Breast epithelium (tissue), 3 donors: ENCODE results near the gene VMO1.

Experiments used
- CTCF ChIP-seq, 3 donors: fragments of 450-650 bp; IDR thresholded peaks; one replicate each; pipeline ENCODE4 v1.5.1; 2016 to 2017; ENCODE audit warnings: antibody characterized with exemption in 3 of 3, mild to moderate bottlenecking in 3 of 3, moderate library complexity in 3 of 3
- POLR2A ChIP-seq: fragments of 450-650 bp; IDR thresholded peaks from one replicate; pipeline ENCODE4 v1.6.1; 2016; ENCODE audit warnings: antibody characterized with exemption, mild to moderate bottlenecking, moderate library complexity

GRCh38 chr17:4748686-4749085 is 37.5 kb downstream of the VMO1 start:
- TF ChIP-seq CTCF (IDR thresholded peaks at IDR 0.05) = no peak
- no peak for TF ChIP-seq POLR2A
